IMR-90 (cell line): Measurements from ENCODE around the gene KCNAB2. TPM values are rescaled to one million over a fixed set of nuclear protein-coding genes. Genes with fewer than 3 reads are reported as not detected.

Source experiments
- ATAC-seq: fragments of 200-7000 bp; cut with Tn5 transposase; 2 replicates; pipeline ENCODE4 v1.9.1; 2020; ENCODE audit warnings: low read depth, mild to moderate bottlenecking, moderate library complexity
- BruUV-seq: library from RNA; stranded (reverse); fragments of 400-500 nt; replicated peaks from 2 replicates; lab custom pipeline; 2021; lab: Mats Ljungman, UMichigan
- CTCF ChIA-PET: fragments of 300-600 bp; formaldehyde crosslinking; extraction: SDS; loops from one replicate; lab custom pipeline; 2021; ENCODE audit warnings: antibody characterized with exemption; lab: Yijun Ruan, JAX
- POLR2A ChIA-PET: fragments of 300-600 bp; sonication (Branson Sonifier 250); formaldehyde crosslinking; loops from one replicate; lab custom pipeline; 2022; ENCODE audit warnings: antibody characterized with exemption; ENCODE audit not compliant: unreplicated experiment; lab: Charles Lee
- DNase-seq: peaks from one replicate; pipeline ENCODE4 v3.0.0; 2013
- H2AFZ ChIP-seq: replicated peaks from 2 replicates; pipeline ENCODE3; 2013; ENCODE audit warnings: low read length, mild to moderate bottlenecking; ENCODE audit not compliant: poor library complexity
- H2AK5ac ChIP-seq: 2 replicates; pipeline ENCODE4 v1.6.1; 2013; ENCODE audit warnings: low read depth, low read length, inconsistent platforms
- H2AK9ac ChIP-seq: replicated peaks from 2 replicates; pipeline ENCODE3; 2013; ENCODE audit warnings: mild to moderate bottlenecking, low read depth, low read length, moderate library complexity; ENCODE audit not compliant: poor library complexity
- H2BK120ac ChIP-seq: 2 replicates; pipeline ENCODE4 v1.6.1; 2013; ENCODE audit warnings: low read depth, low read length, inconsistent platforms
- H2BK15ac ChIP-seq: 3 replicates; pipeline ENCODE4 v1.6.1; 2013; ENCODE audit warnings: low read depth, low read length, inconsistent platforms
- H2BK20ac ChIP-seq: 2 replicates; pipeline ENCODE4 v1.6.1; 2013; ENCODE audit warnings: low read depth, mild to moderate bottlenecking, inconsistent platforms, low read length, moderate library complexity
- H2BK5ac ChIP-seq: 2 replicates; pipeline ENCODE4 v1.6.1; 2013; ENCODE audit warnings: mild to moderate bottlenecking, low read depth, low read length, inconsistent platforms; ENCODE audit not compliant: poor library complexity, severe bottlenecking
- H3K14ac ChIP-seq: replicated peaks from 2 replicates; pipeline ENCODE4 v1.6.1; 2013; ENCODE audit warnings: low read depth, low read length, inconsistent platforms
- H3K18ac ChIP-seq: 2 replicates; pipeline ENCODE4 v1.6.1; 2013; ENCODE audit warnings: low read depth, low read length, control low read depth
- H3K23ac ChIP-seq: 2 replicates; pipeline ENCODE4 v1.6.1; 2013; ENCODE audit warnings: low read depth, low read length, inconsistent platforms
- H3K27ac ChIP-seq: 2 replicates; pipeline ENCODE4 v1.5.1; 2013; ENCODE audit warnings: mild to moderate bottlenecking, control low read depth, low read length; ENCODE audit not compliant: insufficient read depth
- H3K27me3 ChIP-seq: 2 replicates; pipeline ENCODE4 v1.6.1; 2013; ENCODE audit warnings: low read length; ENCODE audit not compliant: control insufficient read depth, insufficient read depth
- H3K36me3 ChIP-seq: 2 replicates; pipeline ENCODE4 v1.6.1; 2013; ENCODE audit warnings: low read length, mixed read lengths; ENCODE audit not compliant: control insufficient read depth, insufficient read depth
- H3K4ac ChIP-seq: 2 replicates; pipeline ENCODE4 v1.6.1; 2013; ENCODE audit warnings: low read depth, low read length, inconsistent platforms
- H3K4me1 ChIP-seq: 2 replicates; pipeline ENCODE4 v1.6.1; 2013; ENCODE audit warnings: low read length, mixed read lengths; ENCODE audit not compliant: control insufficient read depth, insufficient read depth
- H3K4me2 ChIP-seq: 2 replicates; pipeline ENCODE4 v1.6.1; 2013; ENCODE audit warnings: low read depth, mild to moderate bottlenecking, control low read depth, low read length, moderate library complexity
- H3K4me3 ChIP-seq: 2 replicates; pipeline ENCODE4 v1.5.1; 2013; ENCODE audit warnings: low read depth, mild to moderate bottlenecking, control low read depth, low read length, moderate library complexity; ENCODE audit not compliant: insufficient read depth
- H3K56ac ChIP-seq: 2 replicates; pipeline ENCODE4 v1.6.1; 2013; ENCODE audit warnings: low read length, inconsistent platforms; ENCODE audit not compliant: insufficient read depth; ENCODE audit errors: extremely low read depth
- H3K79me1 ChIP-seq, 2 experiments: 2 replicates each; pipeline ENCODE4 v1.6.1; 2013; ENCODE audit warnings: low read length in 2 of 2, inconsistent platforms in 1 of 2, low read depth in 1 of 2
- H3K9ac ChIP-seq: 2 replicates; pipeline ENCODE4 v1.6.1; 2013; ENCODE audit warnings: low read depth, low read length, control low read depth
- H3K9me1 ChIP-seq: 2 replicates; pipeline ENCODE4 v1.6.1; 2013; ENCODE audit warnings: low read length, inconsistent platforms; ENCODE audit not compliant: insufficient read depth
- H3K9me3 ChIP-seq: 2 replicates; pipeline ENCODE4 v1.6.1; 2013; ENCODE audit warnings: low read length; ENCODE audit not compliant: control insufficient read depth, insufficient read depth
- H4K20me1 ChIP-seq: 2 replicates; pipeline ENCODE4 v1.6.1; 2013; ENCODE audit warnings: low read length, inconsistent platforms; ENCODE audit not compliant: insufficient read depth
- H4K5ac ChIP-seq: 2 replicates; pipeline ENCODE4 v1.6.1; 2013; ENCODE audit warnings: mild to moderate bottlenecking, low read depth, low read length, control low read depth
- H4K8ac ChIP-seq, 2 experiments: 2 replicates each; pipeline ENCODE4 v1.6.1; 2013; ENCODE audit warnings: low read depth in 2 of 2, low read length in 2 of 2, control low read depth in 1 of 2, inconsistent platforms in 1 of 2
- H4K91ac ChIP-seq: 2 replicates; pipeline ENCODE4 v1.6.1; 2013; ENCODE audit warnings: low read depth, low read length, inconsistent platforms; ENCODE audit not compliant: insufficient read depth
- BHLHE40 ChIP-seq: fragments of 150-350 bp; IDR thresholded peaks from 2 replicates; pipeline ENCODE4 v1.6.1; 2016; ENCODE audit warnings: mild to moderate bottlenecking, low read depth, low read length
- CEBPB ChIP-seq: IDR thresholded peaks from 2 replicates; pipeline ENCODE4 v1.6.1; 2012; ENCODE audit warnings: low read depth, low read length, improper control_type of control experiment
- CHD1 ChIP-seq: IDR thresholded peaks from 2 replicates; pipeline ENCODE4 v1.6.1; 2012; ENCODE audit warnings: low read depth, low read length, improper control_type of control experiment
- FOS ChIP-seq: fragments of 150-350 bp; IDR thresholded peaks from 2 replicates; pipeline ENCODE4 v1.6.1; 2016; ENCODE audit warnings: low read depth, low read length
- MAFK ChIP-seq: IDR thresholded peaks from 2 replicates; pipeline ENCODE4 v1.6.1; 2012; ENCODE audit warnings: low read depth, low read length, improper control_type of control experiment
- MAZ ChIP-seq: IDR thresholded peaks from 2 replicates; pipeline ENCODE4 v1.6.1; 2012; ENCODE audit warnings: low read depth, mild to moderate bottlenecking, low read length, improper control_type of control experiment, moderate library complexity, borderline replicate concordance
- MXI1 ChIP-seq: IDR thresholded peaks from 2 replicates; pipeline ENCODE4 v1.6.1; 2012; ENCODE audit warnings: low read depth, mild to moderate bottlenecking, low read length, moderate library complexity, borderline replicate concordance
- NFE2L2 ChIP-seq: fragments of 150-350 bp; IDR thresholded peaks from 2 replicates; pipeline ENCODE4 v1.6.1; 2016; ENCODE audit warnings: low read depth, mild to moderate bottlenecking, low read length
- POLR2A ChIP-seq: IDR thresholded peaks from 2 replicates; pipeline ENCODE4 v1.6.1; 2012; ENCODE audit warnings: mild to moderate bottlenecking, low read depth, low read length
- RAD21 ChIP-seq: IDR thresholded peaks from 2 replicates; pipeline ENCODE4 v1.6.1; 2012; ENCODE audit warnings: low read length, improper control_type of control experiment
- RCOR1 ChIP-seq: IDR thresholded peaks from 2 replicates; pipeline ENCODE4 v1.6.1; 2012; ENCODE audit warnings: mild to moderate bottlenecking, low read length, improper control_type of control experiment; ENCODE audit not compliant: insufficient replicate concordance
- RFX5 ChIP-seq: IDR thresholded peaks from 2 replicates; pipeline ENCODE4 v1.8.0; 2012; ENCODE audit warnings: low read depth, mild to moderate bottlenecking, low read length, moderate library complexity
- SMC3 ChIP-seq: fragments of 150-350 bp; IDR thresholded peaks from 2 replicates; pipeline ENCODE4 v1.6.1; 2016; ENCODE audit warnings: low read depth, mild to moderate bottlenecking, antibody characterized with exemption, low read length, moderate library complexity
- WGBS, 2 experiments: methylation state at CpG; one replicate each; pipeline versions ENCODE4 v1.1.5 to v1.1.7; 2013; ENCODE audit warnings: missing lambda C conversion rate in 2 of 2; ENCODE audit not compliant: insufficient read length in 1 of 2; ENCODE audit errors: extremely low coverage in 2 of 2; 5-methylcytosine and 5-hydroxymethylcytosine counted together
- dilution Hi-C: fragments of 300-500 bp; cut with HindIII; formaldehyde crosslinking; loops from one replicate; pipeline ENCODE4 v1.14.3; 2018; ENCODE audit warnings: low sequenced_read_pairs; ENCODE audit not compliant: unreplicated experiment
- in situ Hi-C: fragments of 300-500 bp; cut with MboI; formaldehyde crosslinking; loops from 3 replicates; pipeline ENCODE4 v1.14.3; 2019; ENCODE audit warnings: low sequenced_read_pairs, inconsistent platforms, mixed read lengths
- intact Hi-C: fragments of 100-400 bp; cut with micrococcal nuclease; formaldehyde crosslinking; loops from 2 replicates; pipeline ENCODE4 v1.10.0; 2022
- polyA plus RNA-seq, 3 experiments: library from polyadenylated mRNA; depleted of rRNA; stranded (reverse); fragments of >200 nt; gene quantifications; 2 replicates each; pipeline ENCODE4 v1.2.3, GENCODE V29; 2012; ENCODE audit warnings: low replicate concordance in 1 of 3
- total RNA-seq: library from RNA; depleted of rRNA; stranded (reverse); fragments of >200 nt; gene quantifications from 2 replicates; pipeline ENCODE4 v1.2.3, GENCODE V29; 2012
- TF ChIP-seq, protein P1 (sequence below): fragments of 150-350 bp; IDR thresholded peaks from 2 replicates; pipeline ENCODE4 v1.6.1; 2016; ENCODE audit warnings: low read depth, mild to moderate bottlenecking, low read length, moderate library complexity, borderline replicate concordance
- TF ChIP-seq, protein P2 (sequence below): conservative IDR thresholded peaks from 2 replicates; pipeline ENCODE4 v1.5.1; 2012; ENCODE audit warnings: mild to moderate bottlenecking, low read depth, low read length, improper control_type of control experiment
- TF ChIP-seq, protein P3 (sequence below): fragments of 150-350 bp; IDR thresholded peaks from 2 replicates; pipeline ENCODE4 v1.6.1; 2017; ENCODE audit warnings: mild to moderate bottlenecking, antibody characterized with exemption, low read length, low read depth

KCNAB2 gene
- total and polyA plus RNA-seq, 2 of the 4 experiments (the other 2 are of a cell fraction), result 1.3 to 4.2 TPM

DNA sequence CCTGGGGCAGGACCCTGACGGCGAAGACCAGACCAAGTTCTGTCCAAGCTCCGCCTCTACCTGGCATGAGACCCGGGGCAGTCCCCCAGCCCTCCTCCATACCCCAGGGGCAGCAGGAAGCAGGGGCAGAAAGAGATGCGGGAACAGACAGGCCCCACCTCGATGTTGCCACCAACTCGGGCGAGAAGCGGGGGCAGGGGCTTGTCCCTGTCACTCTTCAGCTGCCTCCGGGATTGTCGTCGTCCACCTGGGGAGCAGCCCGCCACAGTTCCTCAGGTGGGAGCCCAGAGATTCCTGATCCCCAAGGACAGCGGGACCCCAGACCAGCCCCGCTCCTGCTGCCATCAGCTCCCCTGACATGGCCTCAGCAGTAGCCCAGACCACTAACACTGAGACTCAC, 79.7 kb downstream of the KCNAB2 start:
- TF ChIP-seq BHLHE40, result no peak
- no peak for TF ChIP-seq CHD1
- no peak for TF ChIP-seq SMC3
- TF ChIP-seq, protein P1, sequence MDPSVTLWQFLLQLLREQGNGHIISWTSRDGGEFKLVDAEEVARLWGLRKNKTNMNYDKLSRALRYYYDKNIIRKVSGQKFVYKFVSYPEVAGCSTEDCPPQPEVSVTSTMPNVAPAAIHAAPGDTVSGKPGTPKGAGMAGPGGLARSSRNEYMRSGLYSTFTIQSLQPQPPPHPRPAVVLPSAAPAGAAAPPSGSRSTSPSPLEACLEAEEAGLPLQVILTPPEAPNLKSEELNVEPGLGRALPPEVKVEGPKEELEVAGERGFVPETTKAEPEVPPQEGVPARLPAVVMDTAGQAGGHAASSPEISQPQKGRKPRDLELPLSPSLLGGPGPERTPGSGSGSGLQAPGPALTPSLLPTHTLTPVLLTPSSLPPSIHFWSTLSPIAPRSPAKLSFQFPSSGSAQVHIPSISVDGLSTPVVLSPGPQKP, result no peak
- no peak for TF ChIP-seq RFX5
- no peak for TF ChIP-seq POLR2A
- TF ChIP-seq CEBPB, result no peak
- no peak for TF ChIP-seq FOS
- no peak for TF ChIP-seq RAD21
- TF ChIP-seq, protein P2, sequence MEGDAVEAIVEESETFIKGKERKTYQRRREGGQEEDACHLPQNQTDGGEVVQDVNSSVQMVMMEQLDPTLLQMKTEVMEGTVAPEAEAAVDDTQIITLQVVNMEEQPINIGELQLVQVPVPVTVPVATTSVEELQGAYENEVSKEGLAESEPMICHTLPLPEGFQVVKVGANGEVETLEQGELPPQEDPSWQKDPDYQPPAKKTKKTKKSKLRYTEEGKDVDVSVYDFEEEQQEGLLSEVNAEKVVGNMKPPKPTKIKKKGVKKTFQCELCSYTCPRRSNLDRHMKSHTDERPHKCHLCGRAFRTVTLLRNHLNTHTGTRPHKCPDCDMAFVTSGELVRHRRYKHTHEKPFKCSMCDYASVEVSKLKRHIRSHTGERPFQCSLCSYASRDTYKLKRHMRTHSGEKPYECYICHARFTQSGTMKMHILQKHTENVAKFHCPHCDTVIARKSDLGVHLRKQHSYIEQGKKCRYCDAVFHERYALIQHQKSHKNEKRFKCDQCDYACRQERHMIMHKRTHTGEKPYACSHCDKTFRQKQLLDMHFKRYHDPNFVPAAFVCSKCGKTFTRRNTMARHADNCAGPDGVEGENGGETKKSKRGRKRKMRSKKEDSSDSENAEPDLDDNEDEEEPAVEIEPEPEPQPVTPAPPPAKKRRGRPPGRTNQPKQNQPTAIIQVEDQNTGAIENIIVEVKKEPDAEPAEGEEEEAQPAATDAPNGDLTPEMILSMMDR, result no peak
- TF ChIP-seq RCOR1, result no peak
- TF ChIP-seq, protein P3, sequence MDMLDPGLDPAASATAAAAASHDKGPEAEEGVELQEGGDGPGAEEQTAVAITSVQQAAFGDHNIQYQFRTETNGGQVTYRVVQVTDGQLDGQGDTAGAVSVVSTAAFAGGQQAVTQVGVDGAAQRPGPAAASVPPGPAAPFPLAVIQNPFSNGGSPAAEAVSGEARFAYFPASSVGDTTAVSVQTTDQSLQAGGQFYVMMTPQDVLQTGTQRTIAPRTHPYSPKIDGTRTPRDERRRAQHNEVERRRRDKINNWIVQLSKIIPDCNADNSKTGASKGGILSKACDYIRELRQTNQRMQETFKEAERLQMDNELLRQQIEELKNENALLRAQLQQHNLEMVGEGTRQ, result no peak
- no peak for TF ChIP-seq MAZ
- no peak for TF ChIP-seq MXI1
- no peak for TF ChIP-seq NFE2L2
- TF ChIP-seq MAFK, result no peak
- 40% methylated on average over 2 of the region's 15 CpGs; no CpG with 5 or more reads in 1 of the 2 experiments for WGBS, 2 experiments
- no peaks in the 10 kb centered on the region for H3K4me1 ChIP-seq
- no peaks in the 10 kb centered on the region for H3K36me3 ChIP-seq
- no TSS peak for BruUV-seq
- H4K91ac ChIP-seq, result no peak overlapping the region
- H2BK120ac ChIP-seq, result no peak overlapping the region
- no peak overlapping the region for H2AFZ ChIP-seq
- no peak overlapping the region for H3K14ac ChIP-seq
- H3K79me1 ChIP-seq, result no peaks in the 10 kb centered on the region
- no peak overlapping the region for H2BK15ac ChIP-seq
- dilution Hi-C loops (no loop called here), in situ Hi-C loops (no loop called here), intact Hi-C loops (no loop called here)
- H3K27ac ChIP-seq, result no peak overlapping the region
- no peak overlapping the region for H3K4ac ChIP-seq
- H3K9me3 ChIP-seq, result no peaks in the 10 kb centered on the region
- POLR2A ChIA-PET, result no interaction called here
- H2BK20ac ChIP-seq, result no peak overlapping the region
- no peak overlapping the region for H2AK5ac ChIP-seq
- ATAC-seq, result no peak
- H3K9me1 ChIP-seq, result no peaks in the 10 kb centered on the region
- no peak overlapping the region for H3K4me2 ChIP-seq
- peaks cover 2% of the 10 kb centered on the region; the same call in 1 of the 2 replicates for H3K27me3 ChIP-seq
- H3K56ac ChIP-seq, result no peak overlapping the region
- H4K8ac ChIP-seq, result no peak overlapping the region
- H3K18ac ChIP-seq, result no peak overlapping the region
- no peak overlapping the region for H2BK5ac ChIP-seq
- no peak overlapping the region for H4K5ac ChIP-seq
- CTCF ChIA-PET, result no interaction called here
- no peak overlapping the region for H3K4me3 ChIP-seq
- H2AK9ac ChIP-seq, result no peak overlapping the region
- no peak for DNase-seq
- no peaks in the 10 kb centered on the region for H4K20me1 ChIP-seq
- H3K23ac ChIP-seq, result no peak overlapping the region
- no peak overlapping the region for H3K9ac ChIP-seq
